HG03045 (cell line): ENCODE results near the gene EIF4E2.

Experiments
- ATAC-seq: cut with Tn5 transposase; IDR thresholded peaks from one replicate; pipeline ENCODE4 v1.9.1; 2021; ENCODE audit warnings: mild to moderate bottlenecking, moderate library complexity; ENCODE audit not compliant: unreplicated experiment

Gene EIF4E2, protein sequence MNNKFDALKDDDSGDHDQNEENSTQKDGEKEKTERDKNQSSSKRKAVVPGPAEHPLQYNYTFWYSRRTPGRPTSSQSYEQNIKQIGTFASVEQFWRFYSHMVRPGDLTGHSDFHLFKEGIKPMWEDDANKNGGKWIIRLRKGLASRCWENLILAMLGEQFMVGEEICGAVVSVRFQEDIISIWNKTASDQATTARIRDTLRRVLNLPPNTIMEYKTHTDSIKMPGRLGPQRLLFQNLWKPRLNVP

DNA sequence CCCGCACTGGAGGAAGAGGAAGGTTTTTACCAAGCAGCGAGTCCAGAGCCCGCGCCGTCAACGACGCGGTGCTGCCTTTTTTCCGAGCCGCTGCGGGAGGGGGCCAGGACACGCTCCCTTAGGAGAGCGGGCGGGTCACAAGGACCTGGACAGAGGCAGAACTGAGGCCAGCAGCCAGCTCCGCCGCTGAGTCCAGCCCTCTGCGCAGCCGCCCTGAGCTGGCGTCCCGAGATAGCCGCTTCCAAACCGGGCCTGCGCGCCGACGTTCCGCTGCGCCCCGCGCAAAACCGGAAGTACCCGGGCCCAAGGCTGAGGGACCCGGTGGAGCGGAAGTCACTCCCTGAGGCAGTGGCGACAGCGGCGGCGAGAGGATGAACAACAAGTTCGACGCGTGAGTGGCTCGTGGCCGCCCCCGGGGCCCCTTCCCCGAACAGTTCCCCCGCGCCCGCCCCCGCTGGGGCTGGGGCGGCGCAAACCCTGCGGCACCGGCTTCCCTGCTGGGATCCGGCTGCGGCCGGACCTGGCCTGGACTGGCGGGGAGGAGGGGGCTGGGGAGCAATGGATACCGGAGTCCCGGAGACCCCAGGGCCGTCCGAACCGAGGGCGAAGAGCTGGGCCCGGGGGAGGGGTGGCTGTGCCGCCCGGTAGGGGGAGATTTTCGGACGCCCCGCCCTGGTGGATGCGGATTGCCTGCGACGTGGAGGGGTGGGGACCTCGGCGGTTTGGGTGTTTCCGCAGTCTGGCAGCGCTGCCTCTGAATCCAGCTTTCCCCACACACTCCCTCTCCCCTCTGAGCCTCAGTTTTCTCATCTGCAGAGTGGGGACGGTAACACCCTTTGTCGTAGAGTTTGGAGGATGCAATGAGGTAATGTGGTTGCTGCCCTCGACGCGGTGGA lies at the start of gene EIF4E2, which contains the start of gene TIGD1:
Gene EIF4E2, plus strand, starts transcription at position 336 of the 896 bp plus-strand sequence. Its CDS starts 36 bp downstream, at position 372.
Gene TIGD1, minus strand, starts transcription at position 204 of the 896 bp plus-strand sequence. CDS start 675 bp downstream, outside the sequence.
- ATAC-seq: peak; percentile 92

DNA sequence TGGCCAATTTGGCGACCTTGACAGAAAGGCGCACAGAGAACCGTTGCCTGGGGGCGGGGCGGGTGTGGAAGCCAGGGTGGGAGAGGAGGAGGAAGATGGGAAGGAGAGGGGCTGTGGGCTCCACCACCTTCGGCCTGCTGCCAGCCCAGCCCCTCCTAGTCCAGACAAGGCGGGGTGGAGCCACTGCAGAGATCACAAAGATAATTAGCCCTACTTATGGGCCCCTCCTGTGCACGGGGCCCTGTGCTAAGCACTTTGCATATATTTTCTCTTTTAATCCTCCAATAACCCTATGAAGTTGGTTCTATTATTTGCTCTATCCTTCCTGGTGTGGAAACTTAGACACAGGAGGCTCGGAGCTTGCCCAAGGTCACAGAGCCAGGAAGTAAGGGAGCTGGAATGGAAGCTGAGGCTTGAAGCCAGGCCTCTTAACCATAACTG lies 49.1 kb upstream of the EIF4E2 start:
- no peak for ATAC-seq

DNA sequence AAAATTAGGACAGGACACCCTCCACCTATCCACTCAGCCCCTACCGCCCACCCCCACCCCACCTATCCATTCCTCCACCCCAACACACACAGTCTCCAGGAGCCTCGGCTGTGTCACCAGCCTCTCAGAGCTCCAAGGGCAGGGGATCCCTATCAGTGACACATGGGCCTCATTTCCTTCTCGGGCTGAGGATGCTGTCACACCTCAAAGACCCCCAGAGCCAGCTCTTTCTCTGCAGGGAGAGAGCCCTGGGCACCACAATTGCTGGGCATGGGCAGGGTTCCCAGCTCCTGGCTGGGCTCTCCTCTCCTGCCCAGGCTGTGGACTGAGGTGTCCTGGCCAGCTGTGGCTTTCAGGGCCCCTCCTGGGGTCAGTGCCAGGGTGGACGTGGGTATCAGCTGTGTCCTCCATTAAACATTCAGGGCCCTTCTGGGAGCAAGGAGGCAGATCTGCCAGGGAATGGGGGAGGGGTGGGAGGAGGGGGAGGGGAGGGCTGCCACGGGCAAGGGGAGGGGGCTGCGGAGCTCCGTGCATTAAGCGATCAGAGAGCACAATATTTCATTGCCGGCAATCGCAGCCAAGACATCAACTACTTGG lies 48.6 kb upstream of the EIF4E2 start:
- no peak for ATAC-seq

GRCh38 chr2:232502511-232502910 lies 48.0 kb upstream of the EIF4E2 start:
- ATAC-seq: no peak

DNA sequence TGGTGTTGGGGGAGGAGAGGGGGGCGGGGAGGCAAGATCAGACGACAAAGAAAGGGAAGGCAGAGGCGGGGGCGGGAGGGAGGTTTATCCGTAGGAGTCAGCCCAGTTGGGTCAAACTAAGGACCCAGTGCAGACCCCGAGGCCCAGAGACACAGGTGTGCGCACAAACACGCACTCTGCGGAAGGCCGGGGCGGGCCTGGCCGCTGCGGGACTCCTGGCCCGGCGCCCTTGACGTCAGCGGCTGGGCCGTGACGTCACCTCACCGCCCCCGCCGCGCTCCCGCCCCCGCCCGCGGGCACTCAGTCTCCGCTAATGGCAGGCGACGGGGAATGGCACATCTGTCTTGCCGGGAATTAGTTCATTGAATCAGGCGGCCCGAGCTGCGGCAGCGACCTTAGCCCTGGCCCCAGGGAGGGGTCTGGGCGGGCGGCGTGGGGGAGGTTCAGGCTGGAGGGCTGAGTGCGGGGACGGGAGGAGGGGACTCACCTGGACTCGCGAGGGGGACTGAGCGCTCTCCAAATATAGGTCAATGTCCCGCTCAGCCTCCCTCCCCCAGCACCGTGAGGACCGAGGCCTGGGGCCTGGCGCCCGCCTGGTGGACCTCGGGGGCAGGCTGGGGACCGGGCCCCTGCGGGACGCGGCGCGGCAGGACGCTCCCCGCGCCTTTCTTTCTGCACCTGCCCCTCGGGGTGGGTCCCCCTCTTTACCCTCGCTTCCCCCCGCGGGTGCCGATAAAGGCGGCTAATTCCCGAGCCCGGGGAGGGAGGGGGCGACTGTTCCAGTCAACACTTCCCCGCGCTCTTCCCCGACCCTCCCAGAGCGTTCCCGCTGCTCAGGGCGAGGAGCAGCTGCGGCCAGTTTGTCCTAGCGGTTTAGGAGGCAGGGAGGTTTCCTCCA lies 47.3 kb upstream of the EIF4E2 start:
- ATAC-seq: no peak

- no peak for ATAC-seq
These were observed 46.6 kb upstream of the EIF4E2 start for GRCh38 chr2:232503809-232504323.

DNA sequence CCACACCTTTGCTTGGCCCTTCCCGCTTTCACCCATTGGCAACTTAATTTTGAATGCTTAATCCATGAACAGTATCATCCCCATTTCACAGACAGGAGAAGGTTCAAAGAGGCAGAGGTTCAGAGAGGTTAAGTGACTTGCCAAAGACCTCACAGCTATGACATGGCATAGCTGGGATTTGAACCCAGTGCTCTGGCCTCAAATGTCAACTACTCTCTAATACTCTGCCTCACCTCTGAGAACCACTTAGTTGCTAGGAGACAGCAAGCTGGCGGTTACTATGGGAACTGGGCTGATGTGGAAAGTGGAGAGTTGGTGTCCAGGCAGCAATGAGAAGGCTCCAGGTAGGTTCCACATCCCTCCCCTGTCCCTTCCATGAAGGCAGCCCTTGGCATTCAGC lies 46.1 kb upstream of the EIF4E2 start:
- ATAC-seq: no peak

- ATAC-seq: no peak
These were observed 44.6 kb upstream of the EIF4E2 start for GRCh38 chr2:232505856-232506255.

- no peak for ATAC-seq
These were observed 43.8 kb upstream of the EIF4E2 start for GRCh38 chr2:232506709-232507108.

DNA sequence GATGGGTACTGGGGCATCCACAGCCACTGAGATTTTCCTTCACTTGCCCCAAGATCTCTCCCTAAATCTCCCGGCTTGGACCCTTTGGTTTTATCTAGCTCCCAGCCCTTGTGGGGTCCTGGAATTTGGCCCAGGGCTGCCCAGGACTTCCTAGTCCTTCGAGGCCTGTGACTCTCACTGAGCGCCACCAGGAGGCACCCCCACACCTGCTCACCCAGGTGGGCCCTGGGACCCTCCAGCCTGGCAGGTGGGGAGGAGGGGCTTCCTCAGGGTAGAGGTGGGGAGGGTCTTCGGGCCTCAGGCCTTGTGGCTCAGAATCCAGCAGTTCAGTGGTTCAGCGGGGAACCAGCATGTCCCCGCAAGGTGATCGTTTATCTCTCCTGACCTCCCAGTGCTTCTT lies 42.2 kb upstream of the EIF4E2 start:
- ATAC-seq: no peak

GRCh38 chr2:232511336-232511890 lies 39.1 kb upstream of the EIF4E2 start:
- ATAC-seq: no peak

DNA sequence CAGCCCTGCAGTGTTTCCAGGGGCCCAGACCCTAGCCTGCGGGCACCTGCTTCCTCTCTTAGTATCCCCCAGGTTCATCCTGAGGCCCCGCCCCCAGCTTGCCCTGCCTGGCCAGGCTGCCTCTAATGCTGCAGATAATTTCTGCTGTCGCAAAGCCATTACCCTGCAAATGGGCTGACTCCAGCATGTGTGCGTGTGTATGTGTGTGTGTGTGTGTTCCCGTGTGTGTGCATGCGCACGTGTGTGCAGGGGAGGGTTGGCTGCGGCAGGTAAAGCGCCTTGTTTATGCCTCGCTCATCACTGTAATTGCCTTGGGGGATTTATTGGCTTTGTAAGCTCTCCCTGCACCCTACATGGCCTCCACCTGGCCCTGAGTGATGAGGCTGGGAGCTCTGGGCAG lies 37.9 kb upstream of the EIF4E2 start:
- no peak for ATAC-seq

DNA sequence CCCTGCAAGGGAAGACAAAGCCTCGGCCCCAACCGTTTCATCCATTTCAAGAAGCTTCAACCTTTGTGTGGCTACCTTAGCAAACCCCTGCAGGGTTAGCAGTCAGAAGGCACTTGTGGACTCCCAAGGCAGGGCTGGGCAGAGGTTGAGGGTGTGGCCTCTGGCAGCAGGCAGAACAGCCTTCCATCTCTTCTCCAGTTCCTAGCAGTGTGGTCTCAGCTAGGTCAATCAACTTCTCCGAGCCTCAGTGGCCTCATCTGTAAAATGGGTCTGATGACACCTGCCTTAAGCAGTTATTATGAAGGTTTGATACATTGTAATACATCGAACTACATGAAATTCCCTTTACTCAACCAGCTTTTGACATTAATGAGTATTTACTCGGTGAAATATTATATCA lies 37.1 kb upstream of the EIF4E2 start:
- ATAC-seq: no peak

DNA sequence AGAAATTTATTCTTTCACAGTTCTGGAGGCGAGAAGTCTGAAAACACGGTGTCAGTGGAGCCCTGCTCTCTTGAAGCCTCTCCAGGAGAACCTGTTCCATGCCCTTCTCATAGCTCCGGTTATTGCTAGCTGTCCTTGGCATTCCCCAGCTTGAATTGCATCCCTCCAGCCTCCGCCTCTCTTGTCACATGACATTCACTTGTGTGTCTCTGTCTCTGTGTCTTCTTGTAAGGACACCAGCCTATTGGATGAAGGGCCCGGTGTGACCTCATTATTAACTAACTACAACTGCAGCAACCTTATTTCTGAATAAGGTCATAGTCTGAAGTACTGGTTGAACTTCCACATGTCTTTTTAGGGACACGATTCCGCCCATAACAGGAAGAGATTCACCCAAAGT lies 34.9 kb upstream of the EIF4E2 start:
- no peak for ATAC-seq

DNA sequence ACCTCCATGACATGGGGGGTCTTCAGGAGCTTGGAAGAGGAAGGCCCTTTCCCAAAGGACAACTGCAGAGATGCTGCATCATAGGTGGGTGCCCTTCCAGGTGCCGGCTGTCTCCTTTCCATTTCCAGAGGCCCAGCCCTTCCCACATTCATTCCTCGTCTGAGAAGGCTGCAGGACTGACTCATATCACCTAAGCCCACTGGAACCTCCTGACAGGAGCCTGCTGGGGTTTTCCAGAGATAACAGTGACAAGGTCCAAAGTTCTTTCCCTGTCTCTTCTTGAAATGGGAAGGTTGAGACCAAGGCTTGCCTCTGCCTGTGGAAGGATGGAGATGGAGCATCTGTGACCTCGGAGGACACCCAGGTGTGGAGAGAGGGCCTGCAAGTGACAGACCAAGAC lies 33.9 kb upstream of the EIF4E2 start:
- ATAC-seq: no peak

DNA sequence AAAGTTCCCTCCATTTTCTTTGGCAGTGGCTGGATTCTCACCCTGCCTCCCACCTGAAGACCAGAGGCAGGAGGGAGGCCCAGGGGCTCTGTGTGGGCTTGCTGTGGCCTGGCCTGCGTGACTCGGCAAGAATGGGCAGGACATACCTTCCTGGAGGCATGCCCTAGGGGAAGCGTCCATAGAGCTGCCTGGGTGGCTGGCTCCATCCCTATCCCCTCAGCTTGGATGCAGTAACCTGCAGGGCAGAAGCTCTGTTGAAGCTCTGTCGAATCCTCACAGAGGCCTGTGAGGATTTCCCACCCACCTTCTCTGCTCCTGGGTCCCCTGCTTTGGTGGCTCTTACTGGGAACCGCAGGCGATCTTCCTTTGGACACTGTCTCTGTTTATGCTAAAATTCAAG lies 31.6 kb upstream of the EIF4E2 start:
- ATAC-seq: no peak

- no peak for ATAC-seq
These were observed 30.7 kb upstream of the EIF4E2 start, which contains the start of gene PRSS56 for GRCh38 chr2:232519581-232520438. Gene PRSS56 (plus strand): TSS chr2:232520388. CDS start chr2:232520599, 211 bp downstream.

- ATAC-seq: no peak
These were observed 30.0 kb upstream of the EIF4E2 start for GRCh38 chr2:232520489-232520888.

- ATAC-seq: no peak
These were observed 29.4 kb upstream of the EIF4E2 start for GRCh38 chr2:232521098-232521497.
